ENCODE data around the gene EEF1A2.
A peak's percentile ranks its signal among the peaks of the same experiment; 100 is the strongest.

The EEF1A2 gene

GRCh38 chr20:63520504-63520933, 21.6 kb upstream of the EEF1A2 start, which contains the start of gene PPDPF:
Gene PPDPF, plus strand, starts transcription at chr20:63520765. Its CDS starts 544 bp downstream, at chr20:63521309.
- peaks cover 27% of the 10 kb centered on the region for H3K36me3 ChIP-seq (ENCODE audit: insufficient read depth, low read length)
- no peak within 1 kb of the TSS for H2AFZ ChIP-seq (ENCODE audit: low read length)

GRCh38 chr20:63519668-63520503, 21.0 kb upstream of the EEF1A2 start:
- Histone ChIP-seq H3K9me3 (ENCODE audit: low read length) (0 out of 2 replicates have a peak, but pooled peaks cover 6% of the 10 kb centered on the region), H3K4me3 (ENCODE audit: low read depth, low read length, poor library complexity, severe bottlenecking) (peak overlapping the region; percentile 78), H3K9ac (ENCODE audit: low read length) (peak overlapping the region; percentile 80), H3F3A (ENCODE audit: insufficient read depth, low read length) (no peaks in the 10 kb centered on the region), H3K27me3 (ENCODE audit: insufficient read depth, low read length) (no peaks in the 10 kb centered on the region), H3K36me3 (ENCODE audit: insufficient read depth, low read length) (peaks cover 27% of the 10 kb centered on the region), H3K4me2 (ENCODE audit: low read length) (peak overlapping the region; percentile 75), H3K4me1 (ENCODE audit: insufficient read depth, low read length, severe bottlenecking) (peaks cover 14% of the 10 kb centered on the region), H3K27ac (ENCODE audit: low read depth, low read length, poor library complexity, severe bottlenecking) (no peak overlapping the region), H3K9me2 (ENCODE audit: low read depth, low read length) (no peaks in the 10 kb centered on the region), H3K79me2 (ENCODE audit: insufficient read depth, low read length) (no peaks in the 10 kb centered on the region), H4K20me1 (ENCODE audit: insufficient read depth, low read length) (no peaks in the 10 kb centered on the region), H2AFZ (ENCODE audit: low read length) (no peak overlapping the region)
- TF ChIP-seq EZH2 (IDR thresholded peaks at IDR 0.05; ENCODE audit: borderline replicate concordance, low read length) (no peak), CTCF (IDR thresholded peaks at IDR 0.05; ENCODE audit: low read length) (peak; percentile 12; the same call in 1 of the 2 replicates)

More at GRCh38 chr20:63520504-63520933, 21.6 kb upstream of the EEF1A2 start, which contains the start of gene PPDPF:
- Histone ChIP-seq H3K27me3 (ENCODE audit: insufficient read depth, low read length) (no peaks in the 10 kb centered on the region), H3K4me2 (ENCODE audit: low read length) (peak within 1 kb of the TSS; percentile 75), H3K79me2 (ENCODE audit: insufficient read depth, low read length) (no peaks in the 10 kb centered on the region), H3K9ac (ENCODE audit: low read length) (peak within 1 kb of the TSS; percentile 80), H3K9me3 (ENCODE audit: low read length) (0 out of 2 replicates have a peak, but pooled peaks cover 6% of the 10 kb centered on the region), H3F3A (ENCODE audit: insufficient read depth, low read length) (no peaks in the 10 kb centered on the region), H3K4me3 (ENCODE audit: low read depth, low read length, poor library complexity, severe bottlenecking) (peak within 1 kb of the TSS; percentile 78), H3K27ac (ENCODE audit: low read depth, low read length, poor library complexity, severe bottlenecking) (no peak within 1 kb of the TSS), H3K4me1 (ENCODE audit: insufficient read depth, low read length, severe bottlenecking) (peaks cover 14% of the 10 kb centered on the region), H4K20me1 (ENCODE audit: insufficient read depth, low read length) (no peaks in the 10 kb centered on the region), H3K9me2 (ENCODE audit: low read depth, low read length) (no peaks in the 10 kb centered on the region)
- no peak for TF ChIP-seq CTCF (IDR thresholded peaks at IDR 0.05; ENCODE audit: low read length)
- TF ChIP-seq EZH2 (IDR thresholded peaks at IDR 0.05; ENCODE audit: borderline replicate concordance, low read length) = no peak

- H3K36me3 ChIP-seq (ENCODE audit: insufficient read depth, low read length) = peaks cover 27% of the 10 kb centered on the region
- H3K9me2 ChIP-seq (ENCODE audit: low read depth, low read length) = no peaks in the 10 kb centered on the region
- no peaks in the 10 kb centered on the region for H3F3A ChIP-seq (ENCODE audit: insufficient read depth, low read length)
- no peak overlapping the region for H2AFZ ChIP-seq (ENCODE audit: low read length)
- peak overlapping the region; percentile 78 for H3K4me3 ChIP-seq (ENCODE audit: low read depth, low read length, poor library complexity, severe bottlenecking)
- H3K27me3 ChIP-seq (ENCODE audit: insufficient read depth, low read length) = peaks cover 2% of the 10 kb centered on the region; the same call in 1 of the 2 replicates
- TF ChIP-seq EZH2 (IDR thresholded peaks at IDR 0.05; ENCODE audit: borderline replicate concordance, low read length) = no peak
- TF ChIP-seq CTCF (IDR thresholded peaks at IDR 0.05; ENCODE audit: low read length) = no peak
- H3K9me3 ChIP-seq (ENCODE audit: low read length) = 0 out of 2 replicates have a peak, but pooled peaks cover 6% of the 10 kb centered on the region
- no peak overlapping the region; the same call in 1 of the 2 replicates for H3K9ac ChIP-seq (ENCODE audit: low read length)
- H3K4me2 ChIP-seq (ENCODE audit: low read length) = peak overlapping the region; percentile 75; the same call in 1 of the 2 replicates
- no peaks in the 10 kb centered on the region for H3K79me2 ChIP-seq (ENCODE audit: insufficient read depth, low read length)
- no peak overlapping the region for H3K27ac ChIP-seq (ENCODE audit: low read depth, low read length, poor library complexity, severe bottlenecking)
- H4K20me1 ChIP-seq (ENCODE audit: insufficient read depth, low read length) = no peaks in the 10 kb centered on the region
- H3K4me1 ChIP-seq (ENCODE audit: insufficient read depth, low read length, severe bottlenecking) = peaks cover 14% of the 10 kb centered on the region
These were observed 20.2 kb upstream of the EEF1A2 start for GRCh38 chr20:63518946-63519667.

Data from OCI-LY1 (cell line).